ENCODE results near the gene CERS1. TPM values are rescaled to one million over a fixed set of nuclear protein-coding genes. Genes with fewer than 3 reads are reported as not detected.
"Not testable (repeated sequence)": the region's sequence is repeated elsewhere in the genome, so short reads cannot be mapped to it uniquely, and the experiment has no call there.

CERS1 gene
- total RNA-seq, 1 experiment from 2014 or later, result 4.4 TPM

GRCh38 chr19:18920400-18920799 is 24.4 kb upstream of the CERS1 start:
- Mint-ChIP-seq H3K36me3 (ENCODE audit: insufficient read depth, unreplicated experiment) (peaks cover 83% of the 10 kb centered on the region), H3K4me1 (ENCODE audit: low read depth, unreplicated experiment) (peaks cover 6% of the 10 kb centered on the region), H3K27ac (ENCODE audit: unreplicated experiment) (peak overlapping the region; percentile 85)

GRCh38 chr19:18919900-18920214 is 23.9 kb upstream of the CERS1 start:
- Mint-ChIP-seq H3K9me3 (ENCODE audit: low read depth, unreplicated experiment) (no peaks in the 10 kb centered on the region), H3K4me1 (ENCODE audit: low read depth, unreplicated experiment) (peaks cover 6% of the 10 kb centered on the region), H3K36me3 (ENCODE audit: insufficient read depth, unreplicated experiment) (peaks cover 80% of the 10 kb centered on the region), H3K27ac (ENCODE audit: unreplicated experiment) (peak overlapping the region; percentile 85), H3K27me3 (ENCODE audit: unreplicated experiment) (no peaks in the 10 kb centered on the region), H3K4me3 (ENCODE audit: low read depth, unreplicated experiment) (peak overlapping the region; percentile 86)
- TSS peak; percentile 89 for BruUV-seq (replicated peaks)
- CTCF ChIA-PET, result interaction anchor here (0.9 to 1.5 kb wide), 2 partner anchors 67 to 73 kb away, joined by 3 to 10 read pairs; no protein-coding TSS in a partner anchor
- no peak for DNase-seq
- TF ChIP-seq, protein P1, sequence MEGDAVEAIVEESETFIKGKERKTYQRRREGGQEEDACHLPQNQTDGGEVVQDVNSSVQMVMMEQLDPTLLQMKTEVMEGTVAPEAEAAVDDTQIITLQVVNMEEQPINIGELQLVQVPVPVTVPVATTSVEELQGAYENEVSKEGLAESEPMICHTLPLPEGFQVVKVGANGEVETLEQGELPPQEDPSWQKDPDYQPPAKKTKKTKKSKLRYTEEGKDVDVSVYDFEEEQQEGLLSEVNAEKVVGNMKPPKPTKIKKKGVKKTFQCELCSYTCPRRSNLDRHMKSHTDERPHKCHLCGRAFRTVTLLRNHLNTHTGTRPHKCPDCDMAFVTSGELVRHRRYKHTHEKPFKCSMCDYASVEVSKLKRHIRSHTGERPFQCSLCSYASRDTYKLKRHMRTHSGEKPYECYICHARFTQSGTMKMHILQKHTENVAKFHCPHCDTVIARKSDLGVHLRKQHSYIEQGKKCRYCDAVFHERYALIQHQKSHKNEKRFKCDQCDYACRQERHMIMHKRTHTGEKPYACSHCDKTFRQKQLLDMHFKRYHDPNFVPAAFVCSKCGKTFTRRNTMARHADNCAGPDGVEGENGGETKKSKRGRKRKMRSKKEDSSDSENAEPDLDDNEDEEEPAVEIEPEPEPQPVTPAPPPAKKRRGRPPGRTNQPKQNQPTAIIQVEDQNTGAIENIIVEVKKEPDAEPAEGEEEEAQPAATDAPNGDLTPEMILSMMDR (IDR thresholded peaks at IDR 0.05; ENCODE audit: unreplicated experiment), result no peak
- intact Hi-C loops (cut with micrococcal nuclease; ENCODE audit: unreplicated experiment), result no loop called here

More at GRCh38 chr19:18920400-18920799, 24.4 kb upstream of the CERS1 start:
- no peak for DNase-seq
- CTCF ChIA-PET, result interaction anchor here (1.5 kb wide), 1 partner anchor 66 kb away, joined by 10 read pairs; no protein-coding TSS in a partner anchor
- Mint-ChIP-seq H3K4me3 (ENCODE audit: low read depth, unreplicated experiment) (peak overlapping the region; percentile 86), H3K9me3 (ENCODE audit: low read depth, unreplicated experiment) (no peaks in the 10 kb centered on the region), H3K27me3 (ENCODE audit: unreplicated experiment) (no peaks in the 10 kb centered on the region)
- intact Hi-C loops (cut with micrococcal nuclease; ENCODE audit: unreplicated experiment), result no loop called here
- BruUV-seq (replicated peaks), result no TSS peak
- TF ChIP-seq, protein P1 (IDR thresholded peaks at IDR 0.05; ENCODE audit: unreplicated experiment), result no peak

DNA sequence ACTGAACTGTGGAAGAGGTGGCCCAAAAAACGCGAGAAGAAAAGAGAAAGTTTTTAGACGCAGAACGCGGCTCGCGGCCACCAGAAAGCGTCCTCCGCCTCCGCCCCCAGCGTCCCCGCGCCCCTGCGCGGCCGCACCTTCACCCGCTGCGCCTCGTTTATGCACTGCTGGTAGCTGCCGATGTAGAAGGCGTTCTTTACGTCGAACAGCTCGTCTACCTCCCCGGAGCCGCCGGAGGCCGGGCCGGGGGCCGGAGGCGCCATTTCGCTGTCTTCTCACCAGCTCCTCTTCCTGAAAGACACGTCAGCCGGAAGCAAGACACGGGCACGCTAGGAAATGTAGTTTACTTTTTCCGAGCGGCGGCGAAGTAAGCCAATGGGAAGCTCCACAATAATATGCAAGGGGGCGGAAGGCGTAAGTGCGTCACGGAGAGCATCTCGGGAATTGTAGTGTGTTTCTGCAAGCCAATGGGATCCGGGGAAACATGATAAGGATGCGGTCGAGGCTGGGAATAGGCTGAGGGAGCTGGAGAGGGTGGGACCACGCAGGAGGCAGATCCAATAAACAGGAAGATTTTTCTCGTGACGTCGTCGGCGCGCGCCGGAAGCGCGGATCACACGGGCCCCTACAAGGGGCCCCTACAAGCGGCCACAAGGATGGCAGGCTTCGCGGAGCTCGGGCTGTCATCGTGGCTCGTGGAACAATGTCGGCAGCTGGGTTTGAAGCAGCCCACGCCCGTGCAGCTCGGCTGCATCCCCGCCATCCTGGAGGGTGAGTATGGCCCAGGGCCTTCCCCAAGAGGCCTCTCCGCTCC is 23.3 kb upstream of the CERS1 start, which contains the start of the genes COPE and DDX49:
TSS of gene COPE (minus strand) at position 302 of the 814 bp plus-strand sequence. CDS start at position 263, 39 bp downstream.
TSS of gene DDX49 (plus strand) at position 630 of the 814 bp plus-strand sequence. CDS start at position 657, 27 bp downstream.
- Mint-ChIP-seq H3K9me3 (ENCODE audit: low read depth, unreplicated experiment) (no peaks in the 10 kb centered on the region), H3K36me3 (ENCODE audit: insufficient read depth, unreplicated experiment) (peaks cover 74% of the 10 kb centered on the region), H3K4me1 (ENCODE audit: low read depth, unreplicated experiment) (peaks cover 6% of the 10 kb centered on the region), H3K27me3 (ENCODE audit: unreplicated experiment) (no peaks in the 10 kb centered on the region), H3K4me3 (ENCODE audit: low read depth, unreplicated experiment) (peak within 1 kb of the TSS; percentile 86), H3K27ac (ENCODE audit: unreplicated experiment) (peak within 1 kb of the TSS; percentile 85)
- intact Hi-C loops (cut with micrococcal nuclease; ENCODE audit: unreplicated experiment), result no loop called here
- CTCF ChIA-PET, result interaction anchor here (0.5 to 1.5 kb wide), 5 partner anchors 67 to 971 kb away, joined by 3 to 10 read pairs (median 3); no protein-coding TSS in a partner anchor
- DNase-seq, result peak; percentile 90
- no TSS peak for BruUV-seq (replicated peaks)
- TF ChIP-seq, protein P1 (IDR thresholded peaks at IDR 0.05; ENCODE audit: unreplicated experiment), result no peak

- H3K36me3 Mint-ChIP-seq (ENCODE audit: insufficient read depth, unreplicated experiment), result peaks cover 64% of the 10 kb centered on the region
Measured at GRCh38 chr19:18917593-18917992, 21.6 kb upstream of the CERS1 start.

More at GRCh38 chr19:18917593-18917992, 21.6 kb upstream of the CERS1 start:
- H3K4me1 Mint-ChIP-seq (ENCODE audit: low read depth, unreplicated experiment); BruUV-seq (replicated peaks); DNase-seq; intact Hi-C loops (cut with micrococcal nuclease; ENCODE audit: unreplicated experiment); H3K27ac Mint-ChIP-seq (ENCODE audit: unreplicated experiment); H3K9me3 Mint-ChIP-seq (ENCODE audit: low read depth, unreplicated experiment); H3K27me3 Mint-ChIP-seq (ENCODE audit: unreplicated experiment); CTCF ChIA-PET: not testable (repeated sequence)
- H3K4me3 Mint-ChIP-seq (ENCODE audit: low read depth, unreplicated experiment), result peak overlapping the region; percentile 86
